ENCODE results near the gene ITGB5.
"Not testable (repeated sequence)": the region's sequence is repeated elsewhere in the genome, so short reads cannot be mapped to it uniquely, and the experiment has no call there.

Gene ITGB5

DNA sequence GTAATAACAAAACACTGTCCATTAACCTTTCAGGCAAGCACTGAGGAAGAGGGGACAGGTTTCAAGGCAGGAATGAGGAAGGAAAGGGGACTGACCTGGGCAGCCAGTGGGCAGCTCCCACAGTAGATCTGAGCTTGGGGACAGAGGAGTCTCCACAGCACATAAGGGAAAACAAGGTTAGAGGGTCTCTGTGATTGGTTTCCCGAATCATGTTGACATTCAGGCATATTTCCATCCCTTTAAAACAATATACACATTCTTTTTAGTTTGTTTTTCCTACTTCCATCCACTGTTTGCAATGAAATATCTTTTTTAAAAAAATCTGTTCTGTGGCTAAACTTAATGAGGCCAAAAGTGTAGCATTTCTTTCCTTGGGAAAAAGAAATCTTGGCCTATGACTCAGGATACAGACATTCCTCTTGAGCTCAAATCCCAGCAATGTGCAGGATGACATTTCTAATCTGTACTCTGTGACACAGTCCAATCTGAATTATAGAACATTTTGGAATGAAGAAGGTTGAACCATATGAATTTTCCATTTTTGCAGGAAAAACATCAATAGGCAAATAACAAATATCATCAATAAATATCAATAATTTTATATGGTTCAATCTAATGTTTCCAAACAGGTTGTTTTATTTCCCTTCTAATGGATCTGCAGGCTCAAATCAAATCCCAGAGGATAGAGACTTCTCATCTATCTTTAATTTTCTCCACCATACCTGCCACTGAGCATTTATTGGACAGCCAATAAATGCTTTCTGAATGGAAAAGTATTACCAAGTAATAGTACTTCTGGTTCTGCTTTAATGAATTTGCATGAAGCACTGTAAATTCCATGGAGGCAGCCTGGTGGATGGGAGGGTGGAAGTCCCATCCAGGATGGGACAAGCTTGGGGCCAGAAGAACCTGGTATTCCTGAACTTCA, 54.1 kb downstream of the ITGB5 start:
- TF ChIP-seq, protein P1, sequence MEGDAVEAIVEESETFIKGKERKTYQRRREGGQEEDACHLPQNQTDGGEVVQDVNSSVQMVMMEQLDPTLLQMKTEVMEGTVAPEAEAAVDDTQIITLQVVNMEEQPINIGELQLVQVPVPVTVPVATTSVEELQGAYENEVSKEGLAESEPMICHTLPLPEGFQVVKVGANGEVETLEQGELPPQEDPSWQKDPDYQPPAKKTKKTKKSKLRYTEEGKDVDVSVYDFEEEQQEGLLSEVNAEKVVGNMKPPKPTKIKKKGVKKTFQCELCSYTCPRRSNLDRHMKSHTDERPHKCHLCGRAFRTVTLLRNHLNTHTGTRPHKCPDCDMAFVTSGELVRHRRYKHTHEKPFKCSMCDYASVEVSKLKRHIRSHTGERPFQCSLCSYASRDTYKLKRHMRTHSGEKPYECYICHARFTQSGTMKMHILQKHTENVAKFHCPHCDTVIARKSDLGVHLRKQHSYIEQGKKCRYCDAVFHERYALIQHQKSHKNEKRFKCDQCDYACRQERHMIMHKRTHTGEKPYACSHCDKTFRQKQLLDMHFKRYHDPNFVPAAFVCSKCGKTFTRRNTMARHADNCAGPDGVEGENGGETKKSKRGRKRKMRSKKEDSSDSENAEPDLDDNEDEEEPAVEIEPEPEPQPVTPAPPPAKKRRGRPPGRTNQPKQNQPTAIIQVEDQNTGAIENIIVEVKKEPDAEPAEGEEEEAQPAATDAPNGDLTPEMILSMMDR (IDR thresholded peaks at IDR 0.05; ENCODE audit: low read depth, low read length, missing control alignments) = no peak
- no peak for DNase-seq (ENCODE audit: low read depth)
- no peak overlapping the region for H3K4me3 ChIP-seq (ENCODE audit: low read depth, low read length)

DNA sequence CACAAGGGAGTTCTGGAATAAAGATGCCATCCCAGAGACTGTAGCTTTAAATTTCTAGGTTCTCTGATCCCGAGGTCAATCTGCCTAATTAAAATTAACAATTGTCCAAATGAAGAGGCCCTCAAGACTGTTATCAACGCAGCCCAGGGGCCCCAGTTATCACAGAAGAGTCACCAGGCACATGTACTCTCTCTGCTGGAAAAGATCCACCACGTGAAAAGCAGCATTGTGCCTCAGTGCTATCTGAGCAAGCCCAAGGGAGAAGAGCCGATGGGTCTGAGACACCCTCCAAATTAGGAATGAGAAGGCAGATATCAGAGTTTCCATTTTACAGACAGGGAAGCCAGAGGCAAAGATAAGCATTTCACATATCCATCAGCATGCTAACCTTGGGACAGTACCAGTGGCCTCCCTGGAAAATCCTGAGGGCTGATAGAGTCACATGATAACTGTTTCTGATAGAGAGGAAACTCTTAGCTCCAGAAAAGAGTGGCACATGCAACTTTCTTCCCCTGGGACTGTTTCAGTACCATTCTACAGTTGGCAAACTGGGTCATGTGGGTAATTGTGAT, 55.5 kb downstream of the ITGB5 start:
- TF ChIP-seq, protein P1 (IDR thresholded peaks at IDR 0.05; ENCODE audit: low read depth, low read length, missing control alignments) = no peak
- no peak overlapping the region for H3K4me3 ChIP-seq (ENCODE audit: low read depth, low read length)
- no peak for DNase-seq (ENCODE audit: low read depth)

DNA sequence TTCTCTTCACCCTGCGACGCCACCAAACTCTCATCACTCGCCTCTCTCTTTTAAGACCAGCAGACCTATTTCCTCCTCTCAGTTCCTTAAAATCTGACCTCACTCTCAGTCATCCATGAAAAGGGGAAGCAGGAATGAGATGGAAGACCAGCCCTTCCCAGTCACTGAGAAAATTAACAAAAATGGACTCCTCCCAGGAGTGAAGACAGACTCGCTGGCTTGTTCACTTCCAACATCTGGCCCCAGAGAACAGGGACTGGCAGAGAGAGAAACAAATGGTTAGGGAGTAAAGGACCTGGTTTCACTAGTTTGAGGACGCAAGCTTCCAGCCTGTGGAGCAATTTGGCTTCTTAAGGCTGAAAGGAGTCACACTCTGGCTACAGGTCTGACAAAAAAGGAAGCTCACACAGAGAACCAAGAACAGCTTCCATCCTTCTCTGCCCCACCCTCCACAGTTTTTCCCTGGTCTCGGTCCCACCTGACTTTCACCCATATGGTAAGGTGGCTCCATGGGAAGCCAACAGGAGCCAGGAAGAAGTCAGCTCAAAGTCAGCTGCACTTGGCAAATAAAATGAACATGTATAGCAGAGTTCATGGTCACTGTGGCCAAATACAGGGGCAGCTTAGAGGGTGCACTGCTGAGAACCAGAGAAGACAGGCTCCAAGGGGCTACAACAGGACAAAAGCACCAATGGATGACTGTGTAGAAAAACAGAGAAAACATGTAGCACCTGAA, 57.2 kb downstream of the ITGB5 start:
- TF ChIP-seq, protein P1 (IDR thresholded peaks at IDR 0.05; ENCODE audit: low read depth, low read length, missing control alignments) = no peak
- DNase-seq (ENCODE audit: low read depth) = peak; percentile 16
- no peak overlapping the region for H3K4me3 ChIP-seq (ENCODE audit: low read depth, low read length)

DNA sequence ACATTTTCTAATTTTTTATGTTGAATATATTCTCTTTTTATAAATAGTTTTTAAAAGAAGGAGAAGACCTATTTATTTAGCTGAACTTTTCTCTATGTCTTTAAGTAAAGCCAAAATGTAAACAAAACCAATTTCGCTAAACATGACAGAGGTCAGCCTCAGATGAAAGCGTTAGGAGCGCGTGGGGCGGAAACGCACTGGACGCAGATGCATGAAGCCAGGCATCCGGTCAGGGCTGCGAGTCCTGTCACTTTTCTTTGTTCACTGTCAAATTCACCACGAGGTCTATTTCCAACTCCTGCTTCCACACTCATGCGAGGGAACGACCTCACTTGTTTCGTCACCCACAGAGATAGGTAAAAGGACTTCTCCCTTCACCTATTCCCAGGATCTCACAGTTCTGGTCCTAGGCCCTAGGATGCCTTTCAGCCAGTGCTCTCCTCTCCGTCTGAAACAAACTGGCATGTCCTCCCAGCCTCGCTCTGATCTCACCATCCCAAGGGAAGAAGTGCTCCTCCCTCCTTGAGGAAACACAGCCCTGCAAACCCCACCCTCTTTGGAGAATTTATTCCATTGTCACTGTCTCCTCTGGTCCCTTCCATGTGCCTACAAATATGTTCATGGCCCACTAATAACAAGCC, 57.9 kb downstream of the ITGB5 start:
- no peak for DNase-seq (ENCODE audit: low read depth)
- no peak overlapping the region for H3K4me3 ChIP-seq (ENCODE audit: low read depth, low read length)
- TF ChIP-seq, protein P1 (IDR thresholded peaks at IDR 0.05; ENCODE audit: low read depth, low read length, missing control alignments) = no peak

DNA sequence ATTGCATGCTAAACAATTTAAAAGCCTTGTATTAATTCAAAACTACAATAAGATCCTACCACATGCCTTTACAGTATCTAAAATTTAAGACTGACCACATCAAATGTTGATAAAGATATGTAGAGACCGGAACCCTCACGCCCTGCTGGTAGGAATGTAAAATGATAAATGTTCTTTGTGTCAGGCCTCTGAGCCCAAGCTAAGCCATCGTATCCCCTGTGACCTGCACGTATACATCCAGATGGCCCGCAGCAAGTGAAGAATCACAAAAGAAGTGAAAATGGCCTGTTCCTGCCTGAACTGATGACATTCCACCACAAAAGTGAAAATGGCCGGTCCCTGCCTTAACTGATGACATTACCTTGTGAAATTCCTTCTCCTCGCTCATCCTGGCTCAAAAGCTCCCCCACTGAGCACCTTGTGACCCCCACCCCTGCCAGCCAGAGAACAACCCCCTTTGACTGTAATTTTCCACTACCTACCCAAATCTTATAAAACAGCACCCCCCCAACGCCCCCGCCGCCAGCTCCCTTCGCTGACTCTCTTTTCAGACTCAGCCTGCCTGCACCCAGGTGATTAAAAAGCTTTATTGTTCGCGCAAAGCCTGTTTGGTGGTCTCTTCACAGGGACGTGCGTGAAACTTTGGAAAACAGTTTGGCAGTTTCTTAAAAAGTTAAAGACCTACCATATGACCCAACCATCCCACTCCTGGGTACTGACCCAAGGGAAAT, 59.5 kb downstream of the ITGB5 start:
- not testable (repeated sequence) for H3K4me3 ChIP-seq (ENCODE audit: low read depth, low read length); DNase-seq (ENCODE audit: low read depth)

DNA sequence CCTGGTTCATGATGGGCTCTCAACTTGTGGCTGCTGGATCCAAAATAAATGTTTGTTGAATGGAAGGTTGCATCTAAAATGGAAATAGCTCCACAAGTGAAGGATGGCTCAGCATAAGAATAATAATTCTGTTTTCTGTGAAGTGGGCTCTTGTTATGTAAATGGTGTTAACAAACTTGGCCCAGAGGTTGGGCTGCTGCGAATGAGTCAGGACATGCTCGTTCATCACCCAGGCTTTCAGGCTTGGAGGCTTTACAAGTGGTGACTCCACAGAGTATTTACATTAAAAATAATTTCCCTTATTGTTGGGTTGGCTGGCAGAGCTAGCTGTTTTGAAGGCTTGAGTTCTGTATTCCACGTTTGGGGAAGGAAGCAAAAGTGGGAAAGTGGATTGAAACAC, 60.5 kb downstream of the ITGB5 start:
- H3K4me3 ChIP-seq (ENCODE audit: low read depth, low read length) = no peak overlapping the region
- TF ChIP-seq, protein P1 (IDR thresholded peaks at IDR 0.05; ENCODE audit: low read depth, low read length, missing control alignments) = no peak
- no peak for DNase-seq (ENCODE audit: low read depth)
